B cell (primary cell): Measurements from ENCODE around the gene LONRF2.

Source experiments
- CTCF ChIP-seq: fragments of 200-600 bp; IDR thresholded peaks from one replicate; pipeline ENCODE4 v1.8.0; 2022; ENCODE audit warnings: antibody characterized with exemption, mild to moderate bottlenecking
- EZH2 ChIP-seq: IDR thresholded peaks from 2 replicates; pipeline ENCODE4 v1.6.1; 2012; ENCODE audit warnings: borderline replicate concordance, low read depth, mild to moderate bottlenecking, moderate library complexity, low read length; ENCODE audit not compliant: insufficient read depth, poor library complexity, severe bottlenecking

GRCh38 chr2:100269889-100270288 is 52.4 kb downstream of the LONRF2 start:
- TF ChIP-seq CTCF: no peak
- TF ChIP-seq EZH2: no peak
